Stimulated activated CD8-positive, alpha-beta memory T cell treated with anti-CD3 and anti-CD28 coated beads, Interleukin-12 subunit alpha, Interleukin-12 subunit beta, amount 100 ng/mL, for 24 hours (primary cell): Measurements from ENCODE around the gene RNF222.
A peak's percentile ranks its signal among the peaks of the same experiment; 100 is the strongest.
"Not testable (repeated sequence)": the region's sequence is repeated elsewhere in the genome, so short reads cannot be mapped to it uniquely, and the experiment has no call there.

Source experiments
- DNase-seq: peaks from one replicate; pipeline ENCODE4 v3.0.0-alpha.2; 2020; ENCODE audit errors: extremely low read depth

The RNF222 gene

DNA sequence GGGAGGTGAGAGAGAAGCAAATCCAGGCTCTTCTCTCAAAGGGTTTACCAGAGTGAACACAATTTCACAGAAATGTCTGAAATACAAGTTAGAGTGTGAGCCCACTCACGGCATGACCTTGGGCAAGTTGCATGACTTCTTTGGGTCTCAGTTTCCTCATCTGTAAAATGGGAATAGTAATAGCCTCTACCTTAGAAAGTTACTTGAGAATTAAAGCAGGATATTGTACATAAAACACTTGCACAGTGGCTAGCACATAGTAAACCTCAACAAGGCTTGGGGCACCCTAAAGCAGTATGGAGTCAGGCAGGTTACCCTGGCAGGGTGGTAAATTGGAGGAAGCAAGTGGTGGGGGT lies 13.2 kb upstream of the RNF222 start:
- DNase-seq, result no peak

- DNase-seq, result peak; percentile 52
Measured at GRCh38 chr17:8409966-8410882, 12.6 kb upstream of the RNF222 start.

DNA sequence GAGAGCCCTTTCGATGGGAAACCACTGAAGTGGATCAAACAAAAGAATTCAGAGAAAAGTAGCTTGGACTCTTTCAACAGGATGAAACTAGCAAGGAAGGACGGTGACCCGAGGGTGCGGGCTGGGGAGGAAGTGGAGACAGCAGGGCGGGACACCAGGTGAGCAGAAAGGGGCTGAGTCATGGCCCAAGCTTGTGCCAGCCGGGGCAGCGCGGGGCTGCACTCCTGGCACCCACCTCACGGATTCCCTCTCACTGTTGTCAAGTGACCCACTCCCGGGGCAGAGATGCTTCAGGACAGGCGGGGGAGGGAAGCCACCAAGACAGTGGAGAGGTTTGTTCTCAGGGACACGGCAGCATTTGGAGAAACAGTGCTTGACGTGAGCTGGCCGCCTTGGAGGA lies 10.7 kb upstream of the RNF222 start:
- DNase-seq, result no peak

DNA sequence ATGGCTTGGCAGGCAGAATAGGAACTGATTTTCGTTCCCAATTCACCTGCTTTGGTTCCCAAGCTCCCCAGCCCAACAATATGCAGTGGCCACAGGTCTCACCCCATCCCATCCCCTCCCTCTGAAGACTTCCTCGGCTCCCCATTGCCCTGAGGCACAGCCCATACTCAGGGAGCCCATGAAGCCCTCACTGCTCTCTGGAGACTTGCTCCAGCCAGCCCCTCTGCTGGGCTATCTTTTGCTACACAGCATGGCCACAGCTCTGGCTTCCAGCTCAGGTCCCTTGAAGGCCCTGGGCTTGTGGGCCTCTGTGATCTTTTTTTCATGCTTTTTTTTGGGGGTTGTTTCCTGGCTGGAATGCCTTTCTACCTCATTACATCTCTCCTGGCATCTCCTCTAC lies 8.5 kb upstream of the RNF222 start:
- no peak for DNase-seq

- DNase-seq, result no peak
Measured at GRCh38 chr17:8405499-8406016, 7.9 kb upstream of the RNF222 start.

- DNase-seq, result no peak
Measured at GRCh38 chr17:8402921-8403536, 5.4 kb upstream of the RNF222 start.

- no peak for DNase-seq
Measured at GRCh38 chr17:8401107-8401506, 3.5 kb upstream of the RNF222 start.

DNA sequence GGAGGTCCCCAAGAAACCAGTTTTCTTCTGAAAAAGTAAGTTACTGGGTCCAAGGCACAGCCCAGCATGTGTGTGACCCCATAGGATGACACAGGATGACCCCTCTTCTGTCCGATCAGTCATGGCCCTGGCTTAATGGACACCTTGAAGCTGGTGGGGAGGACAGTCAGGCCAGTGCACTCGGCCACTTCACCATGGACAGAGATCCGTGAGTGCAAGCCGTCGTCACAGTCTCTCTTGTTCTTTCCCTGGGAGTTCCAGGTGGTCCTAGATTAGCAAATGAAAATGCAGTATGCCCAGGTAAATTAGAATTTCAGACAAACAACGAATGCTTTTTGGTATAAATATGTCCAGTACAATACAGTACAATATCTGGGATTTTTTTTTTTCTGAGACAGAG lies 1.4 kb upstream of the RNF222 start:
- DNase-seq, result no peak

DNA sequence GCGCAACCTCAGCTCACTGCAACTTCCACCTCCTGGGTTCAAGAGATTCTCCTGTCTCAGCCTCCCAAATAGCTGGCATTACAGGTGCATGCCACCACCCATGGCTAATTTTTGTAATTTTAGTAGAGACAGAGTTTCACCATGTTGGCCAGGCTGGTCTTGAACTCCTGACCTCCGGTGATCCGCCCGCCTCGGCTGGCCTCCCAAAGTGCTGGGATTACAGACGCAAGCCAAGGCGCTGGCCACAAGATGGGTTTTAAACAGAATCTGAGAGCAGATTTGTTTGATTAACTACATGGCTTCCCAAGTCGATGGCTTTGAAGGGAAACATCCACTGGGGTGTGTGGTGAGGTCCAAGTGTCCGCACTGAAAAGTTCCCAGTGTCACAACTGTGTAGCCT lies 3.1 kb downstream of the RNF222 start:
- not testable (repeated sequence) for DNase-seq

DNA sequence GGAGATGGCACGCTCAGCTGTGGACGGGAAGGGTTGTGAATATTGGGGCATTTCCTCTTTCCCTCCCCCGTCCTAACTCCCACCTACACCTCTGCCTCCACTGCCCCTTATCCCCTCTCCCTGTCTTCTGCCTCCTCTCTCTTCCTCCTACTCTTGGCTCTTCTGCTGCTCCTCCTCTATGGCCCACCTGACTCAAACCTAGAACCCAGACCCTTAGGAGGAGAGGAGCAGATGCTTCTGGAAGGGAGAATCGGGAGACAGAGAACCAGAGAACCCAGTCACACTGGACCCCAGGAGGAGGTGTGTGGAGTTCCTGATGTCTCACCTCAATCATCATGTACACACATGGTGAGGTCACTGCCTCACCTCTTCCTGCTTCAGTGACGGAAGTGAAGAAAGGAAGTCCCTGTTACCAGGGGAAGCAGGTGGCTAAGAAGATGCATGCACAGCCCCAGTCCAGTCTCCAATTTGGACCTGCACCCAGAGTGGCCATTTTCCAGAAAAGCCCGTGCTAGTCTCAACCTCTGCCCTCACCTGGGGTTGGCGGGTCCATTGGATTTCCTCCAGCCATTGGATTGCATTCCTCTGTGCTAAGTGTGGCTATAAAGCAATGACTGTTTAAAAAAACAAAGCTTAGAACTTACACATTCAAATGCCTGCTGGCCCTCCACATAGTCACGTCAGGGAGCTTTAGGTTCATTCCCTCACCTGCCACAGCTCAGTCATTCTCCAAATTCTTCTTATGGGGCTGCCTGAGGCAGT lies 4.0 kb downstream of the RNF222 start:
- no peak for DNase-seq

DNA sequence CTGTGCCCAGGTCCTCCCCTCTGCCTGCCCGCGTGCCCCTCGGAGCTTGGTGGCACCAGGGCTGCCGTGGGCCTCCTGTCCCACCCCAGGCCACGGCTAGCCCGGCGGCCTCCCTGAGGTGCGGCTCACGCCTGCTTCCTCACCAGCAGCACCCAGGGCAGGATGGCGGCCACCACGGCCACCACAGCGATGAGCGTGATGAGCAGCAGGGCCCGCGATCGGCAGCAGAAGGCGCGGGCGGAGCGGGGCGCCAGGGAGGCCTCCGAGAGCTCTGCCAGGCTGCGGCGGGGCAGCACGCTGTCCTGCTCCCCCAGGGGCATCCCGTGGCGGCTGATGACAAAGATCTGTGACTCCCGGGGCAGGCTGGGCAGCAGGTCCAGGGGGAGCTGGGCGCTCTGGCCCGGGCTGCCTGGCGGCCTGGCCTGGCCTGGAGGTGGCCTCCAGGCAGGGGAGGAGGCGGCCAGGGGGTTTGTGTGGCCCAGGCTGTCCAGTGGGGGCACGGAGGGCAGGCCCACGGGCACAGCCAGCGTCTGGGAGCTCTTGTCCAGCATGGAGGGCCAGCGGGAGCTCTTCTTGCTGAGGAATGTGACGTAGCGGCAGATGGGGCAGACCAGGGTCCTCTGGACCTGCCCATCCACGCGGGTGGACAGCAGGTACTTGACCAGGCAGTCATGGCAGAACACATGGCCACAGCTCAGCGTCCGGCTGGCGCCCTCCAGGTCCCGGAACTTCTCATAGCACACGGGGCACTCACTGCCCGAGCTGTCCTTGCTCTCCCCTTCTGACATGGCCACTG lies 4.8 kb downstream of the RNF222 start:
- no peak for DNase-seq

DNA sequence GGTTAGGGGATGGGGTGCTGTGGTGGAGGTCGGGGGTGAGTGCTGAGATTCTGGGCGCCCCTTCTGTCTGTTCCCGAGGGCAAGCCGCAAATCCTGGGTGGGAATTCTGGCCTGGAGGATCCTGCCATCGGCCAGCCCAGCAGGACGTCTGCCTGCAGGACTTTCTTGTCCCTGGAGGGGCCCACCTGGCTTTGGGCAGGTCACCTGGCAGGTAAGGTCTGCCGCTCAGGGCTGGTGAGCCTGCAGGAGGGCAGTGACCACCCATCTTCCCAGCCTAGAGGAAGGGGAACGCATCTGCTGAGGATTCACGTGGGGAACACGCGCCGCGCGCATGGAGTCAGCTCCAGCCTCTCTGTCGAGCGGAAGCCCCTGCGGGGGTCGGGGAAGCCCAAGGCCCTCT lies 5.4 kb downstream of the RNF222 start:
- DNase-seq, result no peak

- no peak for DNase-seq
Measured at GRCh38 chr17:8391711-8392110, 5.9 kb downstream of the RNF222 start.

- DNase-seq, result no peak
Measured at GRCh38 chr17:8387914-8388651, 9.5 kb downstream of the RNF222 start.

- DNase-seq, result no peak
Measured at GRCh38 chr17:8386841-8387240, 10.8 kb downstream of the RNF222 start.

GRCh38 chr17:8384801-8385378 lies 12.7 kb downstream of the RNF222 start:
- DNase-seq, result no peak

DNA sequence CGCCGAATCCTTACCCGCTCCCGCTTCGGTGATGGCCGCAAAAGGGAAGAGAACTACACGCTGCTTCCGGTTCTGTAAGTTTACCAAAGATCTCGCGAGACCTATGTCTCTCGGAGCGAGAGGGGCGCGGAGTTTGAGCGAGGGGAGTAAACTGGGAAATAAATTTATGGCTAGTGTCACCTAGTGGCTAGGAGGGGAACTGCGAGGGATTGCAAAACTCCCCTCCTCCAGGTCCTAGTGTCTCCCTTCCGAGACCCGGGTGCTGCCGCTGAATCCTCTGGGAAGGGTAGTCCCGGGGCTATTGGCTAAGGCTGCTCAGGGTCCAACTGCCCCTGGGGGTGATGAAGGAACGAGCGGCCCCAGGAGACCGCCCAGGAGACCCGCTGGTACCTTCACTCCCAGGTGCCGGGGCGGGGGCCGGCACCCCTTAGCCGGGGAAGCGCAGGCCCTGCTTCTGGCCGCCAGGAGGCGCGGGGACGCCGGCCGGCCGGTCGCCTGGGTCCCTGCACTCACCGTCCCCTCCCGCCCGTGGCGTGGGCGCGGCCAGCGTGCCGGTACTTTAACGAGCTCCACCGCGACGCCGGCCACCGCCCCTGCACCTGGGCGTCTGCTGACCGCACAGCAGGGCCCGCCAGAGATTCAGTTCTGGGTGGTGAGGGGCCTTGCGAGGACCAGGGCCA lies 14.3 kb downstream of the RNF222 start, which contains the start of gene RPL26:
TSS of gene RPL26 (minus strand) at position 51 of the 680 bp plus-strand sequence. CDS start 883 bp downstream, outside the sequence.
- DNase-seq, result peak; percentile 76

GRCh38 chr17:8382880-8383142 lies 14.8 kb downstream of the RNF222 start:
- DNase-seq, result no peak

DNA sequence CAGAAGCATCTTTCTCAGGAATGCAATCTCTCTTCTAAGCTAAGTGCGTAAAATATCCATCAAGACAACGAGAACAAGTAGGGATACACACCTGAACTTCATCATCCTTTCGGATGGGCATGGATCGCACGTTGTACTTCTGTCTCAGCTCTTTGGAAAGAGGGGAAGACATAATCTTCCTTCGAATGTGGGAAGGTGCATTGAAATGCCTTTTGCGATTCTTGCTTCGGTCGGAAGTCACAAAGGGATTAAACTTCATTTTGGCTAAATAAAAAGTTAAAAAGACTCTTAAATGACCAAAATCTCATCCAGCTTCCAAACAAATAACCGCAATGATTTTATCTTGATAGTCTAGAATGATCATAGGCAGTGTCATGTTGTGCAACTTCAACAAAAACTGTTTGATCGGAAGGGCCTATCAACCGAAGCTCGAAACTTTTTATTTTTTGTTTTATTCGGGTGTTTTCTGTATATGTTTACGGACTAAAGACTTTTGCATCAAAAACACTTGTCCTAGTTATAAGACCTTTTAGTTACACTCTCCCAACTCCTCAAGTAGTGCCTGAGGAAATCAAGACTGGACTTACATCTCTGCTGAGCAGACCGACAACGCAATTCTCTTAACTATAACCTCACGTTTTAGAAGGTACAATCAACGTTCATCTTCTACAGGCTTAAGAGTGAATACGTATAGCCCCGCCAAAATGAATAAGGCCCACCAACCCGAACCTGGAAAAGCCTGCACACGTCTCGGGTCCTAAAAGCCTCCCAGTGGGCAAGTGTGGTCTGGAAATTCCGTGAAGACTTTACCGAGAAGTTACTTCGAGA lies 15.4 kb downstream of the RNF222 start:
- DNase-seq, result no peak
